H9 (cell line): ENCODE measurements around the gene PHACTR1. TPM values are rescaled to one million over a fixed set of nuclear protein-coding genes. Genes with fewer than 3 reads are reported as not detected.

Experiments used
- DNase-seq: peaks from one replicate; pipeline ENCODE4 v3.0.0-alpha.2; 2017
- H2AFZ ChIP-seq: one replicate; pipeline ENCODE4 v1.6.1; 2013; ENCODE audit warnings: mild to moderate bottlenecking, low read length, control low read depth, moderate library complexity
- H2AK5ac ChIP-seq: 2 replicates; pipeline ENCODE4 v1.6.1; 2013; ENCODE audit warnings: low read length, control low read depth, mixed read lengths; ENCODE audit not compliant: insufficient read length
- H2BK120ac ChIP-seq: one replicate; pipeline ENCODE4 v1.6.1; 2013; ENCODE audit warnings: low read depth, mild to moderate bottlenecking, low read length, control low read depth, inconsistent platforms; ENCODE audit not compliant: poor library complexity, severe bottlenecking
- H2BK12ac ChIP-seq: 2 replicates; pipeline ENCODE4 v1.6.1; 2013; ENCODE audit warnings: low read length, control low read depth, mixed read lengths, low read depth; ENCODE audit not compliant: insufficient read length
- H2BK15ac ChIP-seq: 2 replicates; pipeline ENCODE4 v1.6.1; 2013; ENCODE audit warnings: low read depth, low read length, control low read depth
- H2BK20ac ChIP-seq: one replicate; pipeline ENCODE4 v1.6.1; 2013; ENCODE audit warnings: low read depth, mild to moderate bottlenecking, low read length, control low read depth, inconsistent platforms; ENCODE audit not compliant: poor library complexity, severe bottlenecking
- H2BK5ac ChIP-seq: 2 replicates; pipeline ENCODE4 v1.6.1; 2013; ENCODE audit warnings: low read length, control low read depth, mixed read lengths; ENCODE audit not compliant: insufficient read length
- H3K14ac ChIP-seq: 2 replicates; pipeline ENCODE4 v1.6.1; 2013; ENCODE audit warnings: low read length, control low read depth; ENCODE audit not compliant: insufficient read depth
- H3K18ac ChIP-seq: 2 replicates; pipeline ENCODE4 v1.6.1; 2013; ENCODE audit warnings: low read depth, mild to moderate bottlenecking, mixed read lengths, low read length, control low read depth; ENCODE audit not compliant: insufficient read length
- H3K23ac ChIP-seq: 2 replicates; pipeline ENCODE4 v1.6.1; 2013; ENCODE audit warnings: low read length, control low read depth, mixed read lengths, low read depth; ENCODE audit not compliant: insufficient read length
- H3K23me2 ChIP-seq: 2 replicates; pipeline ENCODE4 v1.6.1; 2013; ENCODE audit warnings: low read depth, mild to moderate bottlenecking, mixed read lengths, low read length, control low read depth; ENCODE audit not compliant: insufficient read length, poor library complexity, severe bottlenecking
- H3K27ac ChIP-seq: 2 replicates; pipeline ENCODE4 v1.5.1; 2013; ENCODE audit warnings: low read length, control low read depth, mixed read lengths, low read depth; ENCODE audit not compliant: insufficient read length
- H3K27me3 ChIP-seq: 2 replicates; pipeline ENCODE4 v1.6.1; 2013; ENCODE audit warnings: low read length, control low read depth, inconsistent platforms; ENCODE audit not compliant: insufficient read depth
- H3K4ac ChIP-seq: 2 replicates; pipeline ENCODE4 v1.6.1; 2013; ENCODE audit warnings: low read depth, mild to moderate bottlenecking, control low read depth, inconsistent platforms, low read length, moderate library complexity
- H3K4me1 ChIP-seq: 2 replicates; pipeline ENCODE4 v1.6.1; 2013; ENCODE audit warnings: low read length, control low read depth, inconsistent platforms; ENCODE audit not compliant: insufficient read depth
- H3K4me2 ChIP-seq: 2 replicates; pipeline ENCODE4 v1.6.1; 2013; ENCODE audit warnings: low read length, control low read depth, mixed read lengths; ENCODE audit not compliant: insufficient read length, insufficient read depth
- H3K56ac ChIP-seq: 2 replicates; pipeline ENCODE4 v1.6.1; 2013; ENCODE audit warnings: low read depth, mild to moderate bottlenecking, mixed read lengths, low read length, control low read depth; ENCODE audit not compliant: insufficient read length
- H3K79me1 ChIP-seq: 2 replicates; pipeline ENCODE4 v1.6.1; 2013; ENCODE audit warnings: low read depth, mild to moderate bottlenecking, moderate library complexity, low read length, control low read depth, inconsistent platforms; ENCODE audit not compliant: insufficient read depth, poor library complexity, severe bottlenecking
- H3K79me2 ChIP-seq: 2 replicates; pipeline ENCODE4 v1.6.1; 2013; ENCODE audit warnings: low read length, control low read depth, inconsistent platforms; ENCODE audit not compliant: insufficient read depth
- H3K9ac ChIP-seq: 2 replicates; pipeline ENCODE4 v1.6.1; 2013; ENCODE audit warnings: low read length, control low read depth, mixed read lengths; ENCODE audit not compliant: insufficient read length; ENCODE audit errors: extremely low read depth
- H3K9me3 ChIP-seq: one replicate; pipeline ENCODE4 v1.6.1; 2013; ENCODE audit warnings: low read depth, low read length, inconsistent platforms; ENCODE audit not compliant: control insufficient read depth
- H3T11ph ChIP-seq: one replicate; pipeline ENCODE4 v1.6.1; 2013; ENCODE audit warnings: mild to moderate bottlenecking, low read length, control low read depth, inconsistent platforms
- H4K20me1 ChIP-seq: one replicate; pipeline ENCODE4 v1.6.1; 2013; ENCODE audit not compliant: control insufficient read depth, insufficient read length, insufficient read depth
- H4K5ac ChIP-seq: 2 replicates; pipeline ENCODE4 v1.6.1; 2013; ENCODE audit warnings: low read depth, mild to moderate bottlenecking, mixed read lengths, low read length, control low read depth; ENCODE audit not compliant: insufficient read length
- H4K8ac ChIP-seq: replicated peaks from 2 replicates; pipeline ENCODE4 v1.6.1; 2013; ENCODE audit warnings: low read length, control low read depth, mixed read lengths, low read depth; ENCODE audit not compliant: insufficient read length
- H4K91ac ChIP-seq: 2 replicates; pipeline ENCODE4 v1.6.1; 2013; ENCODE audit warnings: low read depth, mild to moderate bottlenecking, moderate library complexity, mixed read lengths, low read length, control low read depth; ENCODE audit not compliant: insufficient read length
- H3K27ac Mint-ChIP-seq, 3 experiments: 2 replicates in 2 of 3; 3 replicates in 1 of 3; pipeline ENCODE4 v1.8.0; 2020 to 2021; ENCODE audit warnings: mixed read lengths in 3 of 3, mild to moderate bottlenecking in 1 of 3, moderate library complexity in 1 of 3
- H3K27me3 Mint-ChIP-seq: 2 replicates; pipeline ENCODE4 v1.8.0; 2021; ENCODE audit warnings: low read depth, mild to moderate bottlenecking, moderate library complexity, mixed read lengths
- H3K36me3 Mint-ChIP-seq, 3 experiments: 2 replicates in 2 of 3; 3 replicates in 1 of 3; pipeline ENCODE4 v1.8.0; 2020 to 2021; ENCODE audit warnings: low read depth in 3 of 3, mixed read lengths in 3 of 3; ENCODE audit not compliant: insufficient read depth in 1 of 3
- H3K4me1 Mint-ChIP-seq, 2 experiments: 2 replicates each; pipeline ENCODE4 v1.8.0; 2020; ENCODE audit warnings: mixed read lengths in 2 of 2
- H3K4me3 Mint-ChIP-seq, 2 experiments: 2 replicates in 1 of 2; 3 replicates in 1 of 2; pipeline ENCODE4 v1.8.0; 2020 to 2021; ENCODE audit warnings: mild to moderate bottlenecking in 2 of 2, mixed read lengths in 2 of 2, moderate library complexity in 1 of 2
- H3K9me3 Mint-ChIP-seq, 2 experiments: 2 replicates in 1 of 2; 3 replicates in 1 of 2; pipeline ENCODE4 v1.8.0; 2020; ENCODE audit warnings: mild to moderate bottlenecking in 2 of 2, mixed read lengths in 2 of 2, moderate library complexity in 1 of 2
- CTCF ChIP-seq: fragments of 200-600 bp; sonication (generic); conservative IDR thresholded peaks from 3 replicates; pipeline ENCODE4 v1.8.0; 2021; ENCODE audit warnings: antibody characterized with exemption, mild to moderate bottlenecking
- WGBS: extraction: QIAGEN DNeasy Blood & Tissue Kit; methylation state at CpG from one replicate; pipeline ENCODE4 v1.1.7; 2013; ENCODE audit warnings: missing lambda C conversion rate, low lambda C conversion rate, mixed read lengths; ENCODE audit not compliant: insufficient read length; ENCODE audit errors: extremely low coverage; 5-methylcytosine and 5-hydroxymethylcytosine counted together
- total RNA-seq: library from RNA; stranded (reverse); gene quantifications from 2 replicates; pipeline ENCODE4 v1.2.1, GENCODE V29; 2021

PHACTR1 gene
- total RNA-seq, 1 experiment from 2014 or later = 15.9 TPM

- Mint-ChIP-seq H3K4me3 (no peak overlapping the region), H3K36me3 (peaks cover 4 to 23% (median 8%) of the 10 kb centered on the region in 3 experiments), H3K27me3 (peaks cover 2% of the 10 kb centered on the region; the same call in 1 of the 2 replicates), H3K9me3 (peaks cover 9 to 22% of the 10 kb centered on the region in 2 experiments; a peak in 4 of 5 replicates), H3K27ac (no peak overlapping the region), H3K4me1 (peaks cover 19 to 23% of the 10 kb centered on the region in 2 experiments)
- H3K23ac ChIP-seq = no peak overlapping the region
- H3K9ac ChIP-seq = no peak overlapping the region
- no peaks in the 10 kb centered on the region for H3K79me2 ChIP-seq
- peaks cover 2% of the 10 kb centered on the region; the same call in 1 of the 2 replicates for H3K4me1 ChIP-seq
- H3K14ac ChIP-seq = no peak overlapping the region
- no peak for TF ChIP-seq CTCF
- no peak overlapping the region for H2BK120ac ChIP-seq
- H3K18ac ChIP-seq = no peak overlapping the region
- H3T11ph ChIP-seq = no peak overlapping the region
- no peak overlapping the region for H4K5ac ChIP-seq
- H2AK5ac ChIP-seq = no peak overlapping the region
- H3K23me2 ChIP-seq = no peaks in the 10 kb centered on the region
- H2BK12ac ChIP-seq = no peak overlapping the region
- H3K9me3 ChIP-seq = no peaks in the 10 kb centered on the region
- H3K4ac ChIP-seq = no peak overlapping the region
- no peak for DNase-seq
- no CpG with 5 or more reads among the region's 4 CpGs for WGBS
- H4K8ac ChIP-seq = no peak overlapping the region
- H3K79me1 ChIP-seq = no peaks in the 10 kb centered on the region
- H2BK15ac ChIP-seq = no peak overlapping the region
- no peak overlapping the region for H3K4me2 ChIP-seq
- no peak overlapping the region for H4K91ac ChIP-seq
- H3K27me3 ChIP-seq = no peaks in the 10 kb centered on the region
- H2BK20ac ChIP-seq = no peak overlapping the region
- no peak overlapping the region for H2BK5ac ChIP-seq
- H2AFZ ChIP-seq = no peak overlapping the region
- H4K20me1 ChIP-seq = no peaks in the 10 kb centered on the region
- no peak overlapping the region for H3K56ac ChIP-seq
- no peak overlapping the region for H3K27ac ChIP-seq
Observed at GRCh38 chr6:12995419-12995818, 278.9 kb downstream of the PHACTR1 start.
